Choroid plexus epithelial cell (primary cell): ENCODE measurements around the gene OPHN1.
"Not testable (repeated sequence)": the region's sequence is repeated elsewhere in the genome, so short reads cannot be mapped to it uniquely, and the experiment has no call there.

Source experiments
- DNase-seq: peaks from one replicate; pipeline ENCODE4 v3.0.0-alpha.2; 2010; ENCODE audit warnings: low read depth
- H3K4me3 ChIP-seq: 2 replicates; pipeline ENCODE4 v1.5.1; 2011; ENCODE audit warnings: low read depth, mild to moderate bottlenecking, control low read depth, low read length, moderate library complexity
- CTCF ChIP-seq: conservative IDR thresholded peaks from 2 replicates; pipeline ENCODE4 v1.5.1; 2011; ENCODE audit warnings: low read depth, mild to moderate bottlenecking, control low read depth, inconsistent platforms, low read length, moderate library complexity

Gene OPHN1

GRCh38 chrX:68098431-68098830 lies 334.9 kb downstream of the OPHN1 start:
- H3K4me3 ChIP-seq, result no peak overlapping the region
- TF ChIP-seq CTCF, result no peak
- DNase-seq, result no peak

DNA sequence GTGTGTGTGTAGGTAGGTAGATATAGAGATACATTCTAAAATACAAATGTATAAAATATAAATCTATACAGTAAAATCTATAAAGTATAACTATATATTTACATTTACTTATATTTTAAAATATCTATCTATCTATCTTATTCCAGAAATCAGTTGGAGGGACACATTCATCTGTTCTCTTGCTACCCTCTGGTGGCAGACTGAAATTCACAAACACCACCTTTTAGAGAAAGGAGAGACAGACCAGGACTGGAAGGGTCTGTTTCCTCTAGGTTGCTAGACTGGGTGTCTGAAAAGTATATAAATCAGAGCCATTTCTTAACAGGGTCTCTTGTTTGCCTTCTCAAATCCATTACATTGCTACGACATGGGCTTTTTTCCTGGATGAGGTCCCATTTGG lies 343.0 kb downstream of the OPHN1 start:
- H3K4me3 ChIP-seq, result no peak overlapping the region
- DNase-seq, result peak; percentile 21
- TF ChIP-seq CTCF, result peak; percentile 27

DNA sequence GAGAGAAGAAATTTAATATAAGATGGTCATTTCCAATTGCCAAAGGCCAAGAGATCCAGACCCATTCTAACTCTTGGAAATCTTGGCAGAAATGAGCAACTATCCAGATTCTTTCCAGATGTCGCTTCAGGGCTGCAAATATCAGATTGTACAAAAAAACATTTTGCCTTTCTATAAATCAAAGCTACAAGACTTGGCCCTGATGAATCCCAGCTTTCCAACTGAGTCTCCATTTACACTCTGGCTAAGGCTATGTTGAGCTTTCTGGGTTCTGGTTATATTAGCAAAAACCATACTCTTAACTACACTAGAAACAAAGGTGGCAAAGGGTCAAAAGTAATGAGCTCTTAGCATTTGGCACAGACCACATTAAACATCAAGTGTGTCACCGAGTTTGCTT lies 345.8 kb downstream of the OPHN1 start:
- H3K4me3 ChIP-seq, result no peak overlapping the region
- no peak for DNase-seq
- TF ChIP-seq CTCF, result no peak

DNA sequence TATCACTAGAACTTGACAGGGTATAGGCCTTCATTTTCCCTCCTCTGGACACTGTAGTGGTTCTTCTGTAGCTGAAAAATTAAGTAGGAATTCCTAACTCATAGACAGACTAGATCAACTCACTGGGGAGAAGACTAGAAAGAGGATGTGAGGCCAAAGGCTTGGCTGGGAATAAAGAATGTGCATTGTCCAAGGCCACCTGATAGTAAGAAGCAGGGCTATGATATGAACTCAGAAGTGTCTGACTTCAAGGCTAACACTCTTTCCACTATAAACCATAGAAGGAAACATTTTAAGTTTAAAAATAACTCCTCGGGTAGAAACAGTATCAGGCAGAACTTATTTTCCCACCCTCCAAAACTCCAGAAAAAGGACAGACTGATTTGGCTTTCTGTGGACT lies 346.6 kb downstream of the OPHN1 start:
- no peak for DNase-seq
- no peak for TF ChIP-seq CTCF
- H3K4me3 ChIP-seq, result no peak overlapping the region

DNA sequence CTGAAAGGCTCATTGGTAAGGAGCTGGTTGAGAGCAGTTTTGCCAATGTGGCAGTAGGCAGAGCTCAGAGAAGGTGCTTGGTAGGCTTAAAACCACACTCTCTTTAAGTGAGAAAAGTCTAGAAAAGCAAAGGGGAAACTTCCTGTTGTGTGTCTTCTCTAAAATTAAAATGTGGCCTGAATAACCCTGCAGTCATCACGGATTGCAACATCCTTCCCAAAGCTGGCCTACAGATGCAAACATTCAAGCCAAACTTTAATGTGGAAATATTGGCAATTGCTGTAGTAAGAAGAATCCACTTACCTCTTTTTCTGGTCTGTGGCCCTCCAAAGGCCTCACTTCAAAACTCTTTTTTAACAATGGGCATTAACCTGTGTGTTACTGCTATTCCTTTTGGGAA lies 348.5 kb downstream of the OPHN1 start:
- no peak overlapping the region for H3K4me3 ChIP-seq
- peak; percentile 45 for DNase-seq
- TF ChIP-seq CTCF, result no peak

DNA sequence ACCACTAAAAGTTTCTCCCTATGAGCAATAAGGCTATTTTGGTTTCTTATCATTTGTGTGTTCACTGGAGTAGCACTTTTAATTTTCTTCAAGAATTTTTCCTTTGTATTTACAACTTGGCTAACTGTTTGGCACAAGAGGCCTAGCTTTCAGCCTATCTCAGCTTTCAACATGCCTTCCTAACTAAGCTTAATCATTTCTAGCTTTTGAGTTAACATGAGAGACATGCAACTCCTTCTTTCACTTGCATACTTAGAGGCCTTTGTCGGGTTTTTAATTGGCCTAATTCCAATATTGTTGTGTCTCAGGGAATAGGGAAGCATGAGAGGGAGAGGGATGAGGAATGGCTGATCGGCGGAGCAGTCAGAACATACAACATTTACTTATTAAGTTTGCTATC lies 349.8 kb downstream of the OPHN1 start:
- no peak overlapping the region for H3K4me3 ChIP-seq
- DNase-seq, result no peak
- no peak for TF ChIP-seq CTCF

DNA sequence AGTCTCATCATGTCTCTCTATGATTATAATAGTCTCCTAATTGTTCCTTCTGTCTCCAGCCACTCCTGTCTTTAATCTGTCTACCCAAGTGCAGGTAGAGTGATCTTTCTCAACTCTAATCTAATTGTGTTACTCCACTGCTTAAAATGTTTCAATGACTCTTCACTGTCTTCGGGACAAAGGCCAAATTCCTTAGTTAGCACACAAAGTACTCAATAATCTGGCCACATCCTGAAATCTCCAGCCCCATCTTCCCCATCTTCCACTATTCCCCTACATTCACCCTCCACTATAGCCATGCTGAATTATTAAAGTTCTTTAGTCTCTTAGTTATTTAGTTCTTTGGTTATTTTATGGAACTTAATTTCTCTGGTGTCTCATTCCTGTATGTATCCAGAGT lies 353.3 kb downstream of the OPHN1 start:
- no peak for DNase-seq
- no peak overlapping the region for H3K4me3 ChIP-seq
- TF ChIP-seq CTCF, result no peak

DNA sequence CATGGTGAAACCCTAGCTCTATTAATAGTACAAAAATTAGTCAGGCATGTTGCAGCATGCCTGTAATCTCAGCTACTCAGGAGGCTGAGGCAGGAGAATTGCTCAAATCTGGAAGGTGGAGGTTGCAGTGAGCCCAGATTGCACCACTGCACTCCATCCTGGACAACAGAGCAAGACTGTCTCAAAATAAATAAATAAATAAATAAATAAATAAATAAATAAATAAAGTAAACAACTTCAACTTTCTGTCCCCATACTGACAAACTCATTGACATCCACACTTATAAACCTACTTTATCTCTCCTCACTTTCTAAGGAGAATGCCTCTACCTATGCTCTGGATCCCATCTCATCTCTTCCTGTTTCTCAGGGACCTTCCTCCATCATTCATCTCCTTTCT lies 354.5 kb downstream of the OPHN1 start:
- H3K4me3 ChIP-seq, DNase-seq: not testable (repeated sequence)
